ENCODE data around the gene SLC6A18. TPM values are rescaled to one million over a fixed set of nuclear protein-coding genes. Genes with fewer than 3 reads are reported as not detected.

The SLC6A18 gene
- total RNA-seq, 1 experiment from 2014 or later = not detected

GRCh38 chr5:1276930-1277329 is 51.7 kb downstream of the SLC6A18 start:
- H3K4me1 ChIP-seq (ENCODE audit: control insufficient read depth, insufficient read depth, low read length) = no peaks in the 10 kb centered on the region
- BruUV-seq (replicated peaks) = no TSS peak
- ATAC-seq (0 out of 2 replicates have a peak, but pooled peaks have one; percentile 22), DNase-seq (ENCODE audit: low read depth, low spot score) (no peak)
- TF ChIP-seq, protein P1, sequence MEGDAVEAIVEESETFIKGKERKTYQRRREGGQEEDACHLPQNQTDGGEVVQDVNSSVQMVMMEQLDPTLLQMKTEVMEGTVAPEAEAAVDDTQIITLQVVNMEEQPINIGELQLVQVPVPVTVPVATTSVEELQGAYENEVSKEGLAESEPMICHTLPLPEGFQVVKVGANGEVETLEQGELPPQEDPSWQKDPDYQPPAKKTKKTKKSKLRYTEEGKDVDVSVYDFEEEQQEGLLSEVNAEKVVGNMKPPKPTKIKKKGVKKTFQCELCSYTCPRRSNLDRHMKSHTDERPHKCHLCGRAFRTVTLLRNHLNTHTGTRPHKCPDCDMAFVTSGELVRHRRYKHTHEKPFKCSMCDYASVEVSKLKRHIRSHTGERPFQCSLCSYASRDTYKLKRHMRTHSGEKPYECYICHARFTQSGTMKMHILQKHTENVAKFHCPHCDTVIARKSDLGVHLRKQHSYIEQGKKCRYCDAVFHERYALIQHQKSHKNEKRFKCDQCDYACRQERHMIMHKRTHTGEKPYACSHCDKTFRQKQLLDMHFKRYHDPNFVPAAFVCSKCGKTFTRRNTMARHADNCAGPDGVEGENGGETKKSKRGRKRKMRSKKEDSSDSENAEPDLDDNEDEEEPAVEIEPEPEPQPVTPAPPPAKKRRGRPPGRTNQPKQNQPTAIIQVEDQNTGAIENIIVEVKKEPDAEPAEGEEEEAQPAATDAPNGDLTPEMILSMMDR (IDR thresholded peaks at IDR 0.05) = no peak
- TF ChIP-seq POLR2AphosphoS5 (IDR thresholded peaks at IDR 0.05; ENCODE audit: low read depth, low read length) = no peak
- TF ChIP-seq TCF7L2 (IDR thresholded peaks at IDR 0.05; ENCODE audit: low read depth, low read length) = no peak
- no peak for TF ChIP-seq REST (IDR thresholded peaks at IDR 0.05; ENCODE audit: insufficient read depth in 1 of 2, low read depth in 2 of 2, low read length in 1 of 2)
- CTCF ChIA-PET = no interaction called here
- no peaks in the 10 kb centered on the region for H3K36me3 ChIP-seq (ENCODE audit: control insufficient read depth, insufficient read depth, low read length)
- no peak overlapping the region for H3K4me3 ChIP-seq (ENCODE audit: low read depth in 2 of 2, low read length in 2 of 2)
- in situ Hi-C loops (cut with HindIII; ENCODE audit: low pct_unique_long_range_greater_than_20kb, low sequenced_read_pairs) = no loop called here
- intact Hi-C loops (cut with micrococcal nuclease; ENCODE audit: unreplicated experiment) = no loop called here
- H3K27ac ChIP-seq (ENCODE audit: low read length) = no peak overlapping the region
- H3K27me3 ChIP-seq (ENCODE audit: control insufficient read depth, insufficient read depth, low read length) = no peaks in the 10 kb centered on the region
- H3K9me3 ChIP-seq (ENCODE audit: control insufficient read depth, insufficient read depth, low read depth, low read length) = no peaks in the 10 kb centered on the region
- POLR2A ChIA-PET = no interaction called here

DNA sequence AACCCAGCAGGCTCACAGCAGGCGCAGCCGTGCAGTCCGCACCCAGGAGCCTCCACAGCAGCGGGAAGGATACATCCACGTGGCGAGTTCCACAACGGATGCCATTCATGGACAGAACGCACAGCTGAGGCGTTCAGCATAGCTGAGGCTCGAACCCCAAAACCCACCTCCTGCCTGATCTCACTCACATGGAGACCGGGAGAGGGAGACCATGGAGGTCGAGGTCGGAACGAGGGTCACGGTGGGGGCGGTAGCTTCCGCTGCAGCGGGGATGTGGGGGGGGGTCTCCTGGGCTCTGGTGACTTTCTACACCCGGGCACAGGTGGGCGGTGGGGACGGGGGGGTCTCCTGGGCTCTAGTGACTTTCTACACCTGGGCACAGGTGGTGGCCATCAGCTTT is 52.1 kb downstream of the SLC6A18 start:
- Histone ChIP-seq H3K27me3 (ENCODE audit: control insufficient read depth, insufficient read depth, low read length) (no peaks in the 10 kb centered on the region), H3K4me3 (ENCODE audit: low read depth in 2 of 2, low read length in 2 of 2) (no peak overlapping the region), H3K27ac (ENCODE audit: low read length) (no peak overlapping the region), H3K9me3 (ENCODE audit: control insufficient read depth, insufficient read depth, low read depth, low read length) (no peaks in the 10 kb centered on the region), H3K4me1 (ENCODE audit: control insufficient read depth, insufficient read depth, low read length) (no peaks in the 10 kb centered on the region), H3K36me3 (ENCODE audit: control insufficient read depth, insufficient read depth, low read length) (no peaks in the 10 kb centered on the region)
- BruUV-seq (replicated peaks) = no TSS peak
- DNase-seq (ENCODE audit: low read depth, low spot score) (no peak), ATAC-seq (0 out of 2 replicates have a peak, but pooled peaks have one; percentile 20)
- intact Hi-C loops (cut with micrococcal nuclease; ENCODE audit: unreplicated experiment) = no loop called here
- CTCF ChIA-PET = no interaction called here
- TF ChIP-seq REST (IDR thresholded peaks at IDR 0.05; ENCODE audit: insufficient read depth in 1 of 2, low read depth in 2 of 2, low read length in 1 of 2) = no peak
- TF ChIP-seq POLR2AphosphoS5 (IDR thresholded peaks at IDR 0.05; ENCODE audit: low read depth, low read length) = no peak
- TF ChIP-seq SIN3A (IDR thresholded peaks at IDR 0.05; ENCODE audit: borderline replicate concordance, insufficient read depth, low read depth, low read length) = no peak
- no peak for TF ChIP-seq TCF7L2 (IDR thresholded peaks at IDR 0.05; ENCODE audit: low read depth, low read length)
- TF ChIP-seq, protein P1 (IDR thresholded peaks at IDR 0.05) = no peak
- POLR2A ChIA-PET = no interaction called here
- in situ Hi-C loops (cut with HindIII; ENCODE audit: low pct_unique_long_range_greater_than_20kb, low sequenced_read_pairs) = no loop called here

All from Panc1 (cell line).